NOMO-1 treated with DMSO at 0.1 percent for 48 hours (cell line): ENCODE measurements around the gene LPCAT3.

Source experiments
- DNase-seq: peaks from one replicate; lab custom pipeline; 2025; ENCODE audit not compliant: unreplicated experiment; lab: John Stamatoyannopoulos, UW

Gene LPCAT3

GRCh38 chr12:6954316-6955107, 63.8 kb downstream of the LPCAT3 start:
- no peak for DNase-seq

- DNase-seq: peak; percentile 97
These were observed 64.6 kb downstream of the LPCAT3 start for GRCh38 chr12:6953442-6954315.

GRCh38 chr12:6952863-6953441, 65.3 kb downstream of the LPCAT3 start:
- DNase-seq: no peak

- no peak for DNase-seq
These were observed 66.0 kb downstream of the LPCAT3 start for GRCh38 chr12:6952121-6952862.

- DNase-seq: no peak
These were observed 66.6 kb downstream of the LPCAT3 start for GRCh38 chr12:6951551-6952120.

GRCh38 chr12:6950811-6951540, 67.3 kb downstream of the LPCAT3 start, which contains the start of gene PTPN6:
TSS of gene PTPN6 (plus strand) at chr12:6951356. CDS start at chr12:6951513, 157 bp downstream.
- peak; percentile 88 for DNase-seq

GRCh38 chr12:6950401-6950801, 67.9 kb downstream of the LPCAT3 start:
- DNase-seq: no peak

- DNase-seq: peak; percentile 37
These were observed 69.2 kb downstream of the LPCAT3 start for GRCh38 chr12:6948873-6949594.

- DNase-seq: no peak
These were observed 70.7 kb downstream of the LPCAT3 start for GRCh38 chr12:6947615-6948014.

GRCh38 chr12:6946920-6947374, 71.3 kb downstream of the LPCAT3 start:
- no peak for DNase-seq

- DNase-seq: peak; percentile 39
These were observed 72.0 kb downstream of the LPCAT3 start for GRCh38 chr12:6946033-6946919.

- no peak for DNase-seq
These were observed 72.7 kb downstream of the LPCAT3 start for GRCh38 chr12:6945613-6946012.

GRCh38 chr12:6944381-6945186, 73.7 kb downstream of the LPCAT3 start:
- peak; percentile 89 for DNase-seq

- DNase-seq: peak; percentile 92
These were observed 74.4 kb downstream of the LPCAT3 start, which contains the start of the genes C12orf57 and RNU7-1 for GRCh38 chr12:6943722-6944380. TSS of gene C12orf57 (plus strand) at chr12:6944022. CDS start at chr12:6944122, 100 bp downstream. TSS of gene RNU7-1 (plus strand) at chr12:6943816.

- DNase-seq: peak; percentile 88
These were observed 74.9 kb downstream of the LPCAT3 start for GRCh38 chr12:6943389-6943721.

GRCh38 chr12:6942331-6942665, 76.0 kb downstream of the LPCAT3 start:
- DNase-seq: no peak

- no peak for DNase-seq
These were observed 76.5 kb downstream of the LPCAT3 start for GRCh38 chr12:6941782-6942181.
